Umbilical cord (tissue), 2 donors: ENCODE data around the gene FKBP9. TPM values are rescaled to one million over a fixed set of nuclear protein-coding genes. Genes with fewer than 3 reads are reported as not detected.
"Not testable (repeated sequence)": the region's sequence is repeated elsewhere in the genome, so short reads cannot be mapped to it uniquely, and the experiment has no call there.

Experiments
- DNase-seq: peaks from one replicate; pipeline ENCODE4 v3.0.0-alpha.2; 2015; ENCODE audit warnings: low spot score
- total RNA-seq: library from RNA; depleted of rRNA; stranded (reverse); fragments of >200 nt; gene quantifications from one replicate; pipeline ENCODE4 v1.2.3, GENCODE V29; 2014; ENCODE audit warnings: low replicate concordance; ENCODE audit not compliant: insufficient read depth

Gene FKBP9
- total RNA-seq, 1 donor from 2014 or later = 209 TPM

GRCh38 chr7:33005193-33005592 is 48.0 kb downstream of the FKBP9 start:
- DNase-seq = not testable (repeated sequence)

- not testable (repeated sequence) for DNase-seq
These were observed 48.5 kb downstream of the FKBP9 start for GRCh38 chr7:33005690-33006089.

GRCh38 chr7:33009734-33010133 is 52.5 kb downstream of the FKBP9 start:
- no peak for DNase-seq

- DNase-seq = no peak
These were observed 55.1 kb downstream of the FKBP9 start for GRCh38 chr7:33012364-33012763.

GRCh38 chr7:33024189-33024757 is 67.0 kb downstream of the FKBP9 start:
- DNase-seq = no peak

- DNase-seq = no peak
These were observed 78.5 kb downstream of the FKBP9 start for GRCh38 chr7:33035776-33036175.

GRCh38 chr7:33038639-33039038 is 81.4 kb downstream of the FKBP9 start:
- DNase-seq = peak; percentile 34

GRCh38 chr7:33039257-33039902 is 82.1 kb downstream of the FKBP9 start:
- DNase-seq = peak; percentile 30

- DNase-seq = no peak
These were observed 82.7 kb downstream of the FKBP9 start for GRCh38 chr7:33039903-33040292.

- DNase-seq = peak; percentile 12
These were observed 83.7 kb downstream of the FKBP9 start for GRCh38 chr7:33040803-33041516.

- no peak for DNase-seq
These were observed 84.6 kb downstream of the FKBP9 start for GRCh38 chr7:33041631-33042428.

GRCh38 chr7:33043501-33044400 is 86.5 kb downstream of the FKBP9 start:
- DNase-seq = no peak

- no peak for DNase-seq
These were observed 87.1 kb downstream of the FKBP9 start for GRCh38 chr7:33044401-33044718.

GRCh38 chr7:33044986-33045385 is 87.7 kb downstream of the FKBP9 start:
- no peak for DNase-seq

GRCh38 chr7:33048257-33048656 is 91.0 kb downstream of the FKBP9 start:
- DNase-seq = no peak

GRCh38 chr7:33048704-33049103 is 91.5 kb downstream of the FKBP9 start:
- no peak for DNase-seq

GRCh38 chr7:33050535-33051318 is 93.5 kb downstream of the FKBP9 start:
- peak; percentile 60 for DNase-seq

- no peak for DNase-seq
These were observed 96.5 kb downstream of the FKBP9 start for GRCh38 chr7:33053721-33054120.

- no peak for DNase-seq
These were observed 97.2 kb downstream of the FKBP9 start for GRCh38 chr7:33054261-33054964.

- DNase-seq = no peak
These were observed 97.9 kb downstream of the FKBP9 start for GRCh38 chr7:33055158-33055557.
